K562 (cell line): Measurements from ENCODE around the gene LY6G5B. TPM values are rescaled to one million over a fixed set of nuclear protein-coding genes. Genes with fewer than 3 reads are reported as not detected.

ENCODE experiments used
- ATF7 ChIP-seq: fragments of 450-650 bp; IDR thresholded peaks from 2 replicates; pipeline ENCODE4 v1.7.1; 2014; ENCODE audit warnings: mild to moderate bottlenecking, moderate library complexity
- CREB1 ChIP-seq, 2 experiments: sonication (generic) in 1 of 2; formaldehyde crosslinking in 1 of 2; IDR thresholded peaks; 2 replicates each; pipeline versions ENCODE4 v1.6.1 to v1.8.0; 2012 to 2022; ENCODE audit warnings: inconsistent platforms in 1 of 2, mild to moderate bottlenecking in 1 of 2, missing genetic modification reagents in 1 of 2, moderate library complexity in 1 of 2
- DMBX1 ChIP-seq: fragments of 250-450 bp; sonication (Bioruptor Pico); IDR thresholded peaks from 2 replicates; pipeline ENCODE4 v1.8.0; 2022; ENCODE audit warnings: inconsistent platforms, mild to moderate bottlenecking, moderate library complexity, borderline replicate concordance
- EHMT2 ChIP-seq: fragments of 450-650 bp; IDR thresholded peaks from 2 replicates; pipeline ENCODE4 v1.6.1; 2018; ENCODE audit warnings: antibody characterized with exemption
- ELF2 ChIP-seq: fragments of 250-450 bp; sonication (Bioruptor Pico); IDR thresholded peaks from 2 replicates; pipeline ENCODE4 v1.5.0; 2021; ENCODE audit warnings: mild to moderate bottlenecking
- HDAC2 ChIP-seq: fragments of 450-650 bp; IDR thresholded peaks from 2 replicates; pipeline ENCODE4 v1.6.1; 2016; ENCODE audit warnings: mild to moderate bottlenecking
- HMGXB4 ChIP-seq: sonication (generic); formaldehyde crosslinking; IDR thresholded peaks from 2 replicates; pipeline ENCODE4 v1.8.1; 2023; ENCODE audit warnings: mild to moderate bottlenecking, missing genetic modification reagents
- NCOA1 ChIP-seq: fragments of 450-650 bp; IDR thresholded peaks from 2 replicates; pipeline ENCODE4 v1.6.1; 2016; ENCODE audit warnings: low read depth
- NR2F6 ChIP-seq: fragments of 450-650 bp; formaldehyde crosslinking; IDR thresholded peaks from 2 replicates; pipeline ENCODE4 v1.4.0; 2020; ENCODE audit warnings: mild to moderate bottlenecking
- SIRT6 ChIP-seq: IDR thresholded peaks from one replicate; pipeline ENCODE4 v1.6.1; 2012; ENCODE audit warnings: low read depth, mild to moderate bottlenecking, control low read depth, inconsistent platforms, low read length, moderate library complexity
- SMAD3 ChIP-seq: fragments of 450-650 bp; formaldehyde crosslinking; conservative IDR thresholded peaks from 2 replicates; pipeline ENCODE4 v1.4.0; 2020; ENCODE audit warnings: mild to moderate bottlenecking
- YY1 ChIP-seq, 3 experiments: IDR thresholded peaks; 2 replicates each; pipeline ENCODE4 v1.6.1; 2011; ENCODE audit warnings: low read length in 2 of 3, mild to moderate bottlenecking in 2 of 3, moderate library complexity in 2 of 3, borderline replicate concordance in 1 of 3, control low read depth in 1 of 3, low read depth in 1 of 3; ENCODE audit not compliant: insufficient read depth in 3 of 3, insufficient replicate concordance in 2 of 3, control insufficient read depth in 1 of 3, insufficient read length in 1 of 3; ENCODE audit errors: extremely low read depth in 1 of 3
- ZBTB2 ChIP-seq: fragments of 450-650 bp; IDR thresholded peaks from 2 replicates; pipeline ENCODE4 v1.6.1; 2016; ENCODE audit warnings: antibody characterized with exemption
- ZNF232 ChIP-seq: sonication (generic); formaldehyde crosslinking; IDR thresholded peaks from 2 replicates; pipeline ENCODE4 v1.8.0; 2022; ENCODE audit warnings: mild to moderate bottlenecking, missing genetic modification reagents
- ZNF347 ChIP-seq: fragments of 450-650 bp; formaldehyde crosslinking; IDR thresholded peaks from 2 replicates; pipeline ENCODE4 v1.4.0; 2020; ENCODE audit warnings: low read depth, mild to moderate bottlenecking, moderate library complexity
- ZNF707 ChIP-seq: fragments of 250-450 bp; sonication (Bioruptor Pico); conservative IDR thresholded peaks from 2 replicates; pipeline ENCODE4 v1.8.0; 2022; ENCODE audit warnings: inconsistent platforms, mild to moderate bottlenecking, moderate library complexity
- polyA plus RNA-seq, 8 experiments: library from polyadenylated mRNA; depleted of rRNA in 4 of 8; stranded (reverse) in 5 of 8; unstranded in 3 of 8; fragments of >200 nt; fragmentation: Nextera tagmentation in 2 of 8; fragmentation: Illumina TruSeq in 1 of 8; extraction: Ambion mirVana in 2 of 8; extraction: Trizol in 1 of 8; gene quantifications; 2 replicates each; pipeline versions ENCODE4 v1.2.1 to v1.2.3, GENCODE V29; 2011 to 2014; ENCODE audit warnings: inconsistent platforms in 1 of 8, missing spikeins in 1 of 8
- total RNA-seq, 7 experiments: library from RNA; depleted of rRNA in 6 of 7; stranded (reverse); fragments of >200 nt in 6 of 7; fragmentation: Illumina TruSeq in 2 of 7; extraction: Trizol in 2 of 7; gene quantifications; 2 replicates each; pipeline versions ENCODE4 v1.2.1 to v1.2.3, GENCODE V29; 2011 to 2021; ENCODE audit warnings: low replicate concordance in 1 of 7
- TF ChIP-seq, protein P1 (sequence below): fragments of 250-450 bp; sonication (Bioruptor Pico); IDR thresholded peaks from 2 replicates; pipeline ENCODE4 v1.4.0; 2020; ENCODE audit warnings: mild to moderate bottlenecking, moderate library complexity
- TF ChIP-seq, protein P2 (sequence below): fragments of 450-650 bp; formaldehyde crosslinking; IDR thresholded peaks from 2 replicates; pipeline ENCODE4 v1.4.0; 2020; ENCODE audit warnings: mild to moderate bottlenecking, moderate library complexity

LY6G5B gene
- total and polyA plus RNA-seq, 9 of the 15 experiments (the other 6 are each of a cell fraction or from before 2014, with no cell fraction given), result 6.0 to 27.0 (median 7.5) TPM

- TF ChIP-seq ZBTB2, result peak; percentile 55
- no peak for TF ChIP-seq SIRT6
- TF ChIP-seq SMAD3 (CRISPR knock-in tag), result 0 out of 2 replicates have a peak, but pooled peaks have one; percentile 5
- no peak; the same call in 1 of the 2 replicates for TF ChIP-seq ZNF347 (CRISPR knock-in tag)
- peak; percentile 35; the same call in 1 of the 2 replicates for TF ChIP-seq NCOA1
- TF ChIP-seq NR2F6, result peak; percentile 74; the same call in 1 of the 2 replicates
- TF ChIP-seq ELF2 (CRISPR knock-in tag), result peak; percentile 87
- TF ChIP-seq ZNF707 (CRISPR knock-in tag), result peak; percentile 23; the same call in 1 of the 2 replicates
- no peak for TF ChIP-seq CREB1 (IDR thresholded peaks at IDR 0.05)
- peak; percentile 33; the same call in 1 of the 2 replicates for TF ChIP-seq CREB1 (CRISPR knock-in tag; IDR thresholded peaks at IDR 0.05)
- TF ChIP-seq ZNF232 (CRISPR knock-in tag), result 0 out of 2 replicates have a peak, but pooled peaks have one; percentile 82
- TF ChIP-seq, protein P1, sequence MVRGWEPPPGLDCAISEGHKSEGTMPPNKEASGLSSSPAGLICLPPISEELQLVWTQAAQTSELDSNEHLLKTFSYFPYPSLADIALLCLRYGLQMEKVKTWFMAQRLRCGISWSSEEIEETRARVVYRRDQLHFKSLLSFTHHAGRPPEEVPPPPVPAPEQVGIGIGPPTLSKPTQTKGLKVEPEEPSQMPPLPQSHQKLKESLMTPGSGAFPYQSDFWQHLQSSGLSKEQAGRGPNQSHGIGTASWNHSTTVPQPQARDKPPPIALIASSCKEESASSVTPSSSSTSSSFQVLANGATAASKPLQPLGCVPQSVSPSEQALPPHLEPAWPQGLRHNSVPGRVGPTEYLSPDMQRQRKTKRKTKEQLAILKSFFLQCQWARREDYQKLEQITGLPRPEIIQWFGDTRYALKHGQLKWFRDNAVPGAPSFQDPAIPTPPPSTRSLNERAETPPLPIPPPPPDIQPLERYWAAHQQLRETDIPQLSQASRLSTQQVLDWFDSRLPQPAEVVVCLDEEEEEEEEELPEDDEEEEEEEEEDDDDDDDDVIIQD, result 0 out of 2 replicates have a peak, but pooled peaks have one; percentile 74
- TF ChIP-seq DMBX1, result peak; percentile 6; the same call in 1 of the 2 replicates
- no peak for TF ChIP-seq ATF7
- peak in 1 of 3 experiments; percentile 12 for TF ChIP-seq YY1 (IDR thresholded peaks at IDR 0.05; ENCODE audit: borderline replicate concordance in 1 of 3, control insufficient read depth in 1 of 3, extremely low read depth in 1 of 3, insufficient read depth in 3 of 3, insufficient read length in 1 of 3, insufficient replicate concordance in 2 of 3, low read depth in 1 of 3, low read length in 2 of 3)
- TF ChIP-seq EHMT2, result peak; percentile 95
- TF ChIP-seq HDAC2, result peak; percentile 71
- TF ChIP-seq, protein P2, sequence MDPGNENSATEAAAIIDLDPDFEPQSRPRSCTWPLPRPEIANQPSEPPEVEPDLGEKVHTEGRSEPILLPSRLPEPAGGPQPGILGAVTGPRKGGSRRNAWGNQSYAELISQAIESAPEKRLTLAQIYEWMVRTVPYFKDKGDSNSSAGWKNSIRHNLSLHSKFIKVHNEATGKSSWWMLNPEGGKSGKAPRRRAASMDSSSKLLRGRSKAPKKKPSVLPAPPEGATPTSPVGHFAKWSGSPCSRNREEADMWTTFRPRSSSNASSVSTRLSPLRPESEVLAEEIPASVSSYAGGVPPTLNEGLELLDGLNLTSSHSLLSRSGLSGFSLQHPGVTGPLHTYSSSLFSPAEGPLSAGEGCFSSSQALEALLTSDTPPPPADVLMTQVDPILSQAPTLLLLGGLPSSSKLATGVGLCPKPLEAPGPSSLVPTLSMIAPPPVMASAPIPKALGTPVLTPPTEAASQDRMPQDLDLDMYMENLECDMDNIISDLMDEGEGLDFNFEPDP, result 0 out of 2 replicates have a peak, but pooled peaks have one; percentile 7
- TF ChIP-seq HMGXB4 (CRISPR knock-in tag), result 0 out of 2 replicates have a peak, but pooled peaks have one; percentile 65
Observed at GRCh38 chr6:31659649-31660380, 10.0 kb upstream of the LY6G5B start (continued).
